Tibial artery (tissue), 4 donors: ENCODE measurements around the gene SPDYE3.
A peak's percentile ranks its signal among the peaks of the same experiment; 100 is the strongest.
"Not testable (repeated sequence)": the region's sequence is repeated elsewhere in the genome, so short reads cannot be mapped to it uniquely, and the experiment has no call there.

Experiments
- DNase-seq, 2 donors: peaks; one replicate each; pipeline ENCODE4 v3.0.0-alpha.2; 2019
- H3K27ac ChIP-seq, 2 donors: fragments of 200-600 bp; sonication (generic) in 1 of 2; 1 replicate in 1 of 2; 2 replicates in 1 of 2; pipeline ENCODE4 v1.5.1; 2018 to 2019; ENCODE audit warnings: mild to moderate bottlenecking in 1 of 2
- H3K27me3 ChIP-seq, 2 donors: fragments of 200-600 bp; sonication (generic) in 1 of 2; one replicate each; pipeline versions ENCODE4 v1.5.1 to v1.6.0; 2016 to 2019
- H3K36me3 ChIP-seq, 3 donors: fragments of 200-600 bp; sonication (generic) in 2 of 3; one replicate each; pipeline ENCODE4 v1.5.1; 2016 to 2019; ENCODE audit warnings: mild to moderate bottlenecking in 2 of 3
- H3K4me1 ChIP-seq, 4 donors: fragments of 200-600 bp; sonication (generic) in 2 of 4; 1 replicate in 3 of 4; 2 replicates in 1 of 4; pipeline ENCODE4 v1.5.1; 2016 to 2019
- H3K4me3 ChIP-seq, 2 donors: fragments of 200-600 bp; sonication (generic) in 1 of 2; 1 replicate in 1 of 2; 2 replicates in 1 of 2; pipeline ENCODE4 v1.5.1; 2018 to 2019; ENCODE audit warnings: mild to moderate bottlenecking in 2 of 2
- H3K9me3 ChIP-seq, 3 donors: fragments of 200-600 bp; sonication (generic) in 1 of 3; one replicate each; pipeline ENCODE4 v1.5.1; 2016 to 2019
- CTCF ChIP-seq, 2 experiments: fragments of 200-600 bp in 1 of 2; fragments of 450-650 bp in 1 of 2; IDR thresholded peaks; one replicate each; pipeline ENCODE4 v1.5.1; 2017 to 2019; ENCODE audit warnings: antibody characterized with exemption in 2 of 2, mild to moderate bottlenecking in 1 of 2, moderate library complexity in 1 of 2
- intact Hi-C: fragments of 100-400 bp; cut with DNase I; formaldehyde crosslinking; loops from one replicate; pipeline ENCODE4 v1.15.0; 2023; ENCODE audit warnings: low total_unique reads

Gene SPDYE3

GRCh38 chr7:100270046-100270918 lies 37.2 kb upstream of the SPDYE3 start:
- H3K27me3 ChIP-seq, H3K36me3 ChIP-seq, intact Hi-C loops, DNase-seq, H3K9me3 ChIP-seq: not testable (repeated sequence)
- Histone ChIP-seq H3K27ac (peak overlapping the region in 1 of 2 donors; percentile 9), H3K4me1 (peaks cover 0 to 17% (median 10%) of the 10 kb centered on the region in 4 donors), H3K4me3 (peak overlapping the region; percentile 78 to 84)

- H3K9me3 ChIP-seq, H3K36me3 ChIP-seq, DNase-seq, intact Hi-C loops, H3K27me3 ChIP-seq: not testable (repeated sequence)
- Histone ChIP-seq H3K4me1 (peaks cover 0 to 17% (median 10%) of the 10 kb centered on the region in 4 donors), H3K27ac (peak overlapping the region; percentile 9 to 62), H3K4me3 (peak overlapping the region; percentile 78 to 84)
These were observed 36.4 kb upstream of the SPDYE3 start for GRCh38 chr7:100270941-100271593.

GRCh38 chr7:100271716-100272537 lies 35.6 kb upstream of the SPDYE3 start:
- TF ChIP-seq CTCF (IDR thresholded peaks at IDR 0.05) = peak; percentile 34 to 39
- peak; percentile 98 to 99 for DNase-seq
- H3K4me1 ChIP-seq = peaks cover 0 to 17% (median 10%) of the 10 kb centered on the region in 4 donors
- H3K9me3 ChIP-seq = no peaks in the 10 kb centered on the region
- peak overlapping the region; percentile 62 to 63 for H3K27ac ChIP-seq
- intact Hi-C loops = no loop called here
- no peaks in the 10 kb centered on the region for H3K27me3 ChIP-seq
- H3K4me3 ChIP-seq = peak overlapping the region; percentile 78 to 84
- no peaks in the 10 kb centered on the region for H3K36me3 ChIP-seq

- H3K36me3 ChIP-seq, H3K27me3 ChIP-seq, intact Hi-C loops, H3K9me3 ChIP-seq, DNase-seq: not testable (repeated sequence)
- Histone ChIP-seq H3K4me1 (peaks cover 0 to 17% (median 10%) of the 10 kb centered on the region in 4 donors), H3K4me3 (peak overlapping the region; percentile 78 to 84), H3K27ac (peak overlapping the region; percentile 62 to 63)
These were observed 35.0 kb upstream of the SPDYE3 start for GRCh38 chr7:100272538-100272902.

- no peak for DNase-seq
- no peak for TF ChIP-seq CTCF (IDR thresholded peaks at IDR 0.05)
- Histone ChIP-seq H3K4me1 (peaks cover 0 to 17% (median 10%) of the 10 kb centered on the region in 4 donors), H3K36me3 (no peaks in the 10 kb centered on the region), H3K27me3 (no peaks in the 10 kb centered on the region), H3K27ac (no peak overlapping the region), H3K9me3 (no peaks in the 10 kb centered on the region), H3K4me3 (no peak overlapping the region)
- intact Hi-C loops = no loop called here
These were observed 32.4 kb upstream of the SPDYE3 start for GRCh38 chr7:100275120-100275519.

- H3K27me3 ChIP-seq, H3K9me3 ChIP-seq, H3K36me3 ChIP-seq, intact Hi-C loops, H3K4me1 ChIP-seq, H3K4me3 ChIP-seq, H3K27ac ChIP-seq, DNase-seq: not testable (repeated sequence)
These were observed 31.4 kb upstream of the SPDYE3 start for GRCh38 chr7:100276126-100276525.

GRCh38 chr7:100282069-100282608 lies 25.4 kb upstream of the SPDYE3 start:
- H3K27me3 ChIP-seq, H3K36me3 ChIP-seq, DNase-seq, H3K4me1 ChIP-seq, H3K9me3 ChIP-seq, H3K27ac ChIP-seq, H3K4me3 ChIP-seq, intact Hi-C loops: not testable (repeated sequence)

- H3K9me3 ChIP-seq, H3K4me1 ChIP-seq, H3K27me3 ChIP-seq, H3K27ac ChIP-seq, intact Hi-C loops, H3K36me3 ChIP-seq, H3K4me3 ChIP-seq: not testable (repeated sequence)
- DNase-seq = peak in 1 of 2 donors; percentile 36
These were observed 24.4 kb upstream of the SPDYE3 start for GRCh38 chr7:100283147-100283546.

- H3K4me1 ChIP-seq, H3K27me3 ChIP-seq, DNase-seq, H3K4me3 ChIP-seq, H3K9me3 ChIP-seq, H3K27ac ChIP-seq, H3K36me3 ChIP-seq, intact Hi-C loops: not testable (repeated sequence)
These were observed 20.1 kb upstream of the SPDYE3 start for GRCh38 chr7:100287191-100287969.

GRCh38 chr7:100288258-100288657 lies 19.2 kb upstream of the SPDYE3 start:
- H3K4me3 ChIP-seq, H3K36me3 ChIP-seq, H3K4me1 ChIP-seq, H3K27me3 ChIP-seq, DNase-seq, H3K27ac ChIP-seq, H3K9me3 ChIP-seq, intact Hi-C loops: not testable (repeated sequence)

GRCh38 chr7:100292162-100292561 lies 15.3 kb upstream of the SPDYE3 start:
- H3K36me3 ChIP-seq, H3K27ac ChIP-seq, H3K4me3 ChIP-seq, H3K9me3 ChIP-seq, intact Hi-C loops, H3K27me3 ChIP-seq, DNase-seq, H3K4me1 ChIP-seq: not testable (repeated sequence)
